ENCODE data around the gene NEK5.

DNA sequence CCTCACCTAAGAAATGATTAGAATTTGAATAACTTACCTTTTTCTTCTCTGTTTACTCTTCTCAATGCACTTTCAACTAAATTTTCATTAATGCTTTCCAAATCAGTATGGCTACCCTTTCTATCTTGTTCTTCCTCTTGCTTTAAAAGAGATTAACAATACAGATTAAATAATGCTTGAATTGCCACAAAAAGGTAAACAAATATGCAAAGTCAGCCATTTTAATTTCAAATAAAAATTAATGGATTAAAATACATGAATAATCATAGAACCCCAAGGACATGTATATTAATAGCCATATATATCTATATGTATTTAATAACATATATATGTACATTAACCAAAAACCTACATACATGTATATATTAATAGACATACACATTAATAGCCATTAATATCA is 7.9 kb upstream of the NEK5 start:
- TF ChIP-seq GABPA (IDR thresholded peaks at IDR 0.05; ENCODE audit: borderline replicate concordance, insufficient read depth, low read length) (no peak), POLR2AphosphoS5 (IDR thresholded peaks at IDR 0.05; ENCODE audit: low read depth, low read length) (no peak), CTCF (IDR thresholded peaks at IDR 0.05; ENCODE audit: control extremely low read depth in 1 of 3, insufficient read depth in 1 of 3, low read depth in 1 of 3, low read length in 3 of 3) (no peak), HDAC2 (IDR thresholded peaks at IDR 0.05; ENCODE audit: borderline replicate concordance in 1 of 2, low read depth in 2 of 2, low read length in 2 of 2) (no peak), EZH2 (IDR thresholded peaks at IDR 0.05; ENCODE audit: low read depth, low read length, severe bottlenecking) (no peak), SRF (IDR thresholded peaks at IDR 0.05; ENCODE audit: low read depth, low read length) (no peak), CBX8 (IDR thresholded peaks at IDR 0.05; ENCODE audit: borderline replicate concordance, low read depth, low read length) (no peak), MAFK (IDR thresholded peaks at IDR 0.05; ENCODE audit: low read depth, low read length) (peak; percentile 65; the same call in 1 of the 2 replicates), SAP30 (IDR thresholded peaks at IDR 0.05; ENCODE audit: insufficient read depth, insufficient replicate concordance, low read length) (no peak), EP300 (IDR thresholded peaks at IDR 0.05; ENCODE audit: borderline replicate concordance in 1 of 2, low read depth in 2 of 2, low read length in 2 of 2) (no peak), MAX (IDR thresholded peaks at IDR 0.05) (no peak), NANOG (IDR thresholded peaks at IDR 0.05; ENCODE audit: insufficient read depth, low read depth, low read length, poor library complexity, severe bottlenecking) (no peak)

All from H1 (cell line).